GM10248 (cell line): Measurements from ENCODE around the gene STIP1.
"Not testable (repeated sequence)": the region's sequence is repeated elsewhere in the genome, so short reads cannot be mapped to it uniquely, and the experiment has no call there.

Source experiments
- CTCF ChIA-PET: fragments of 300-600 bp; sonication (Branson Sonifier 250); formaldehyde crosslinking; extraction: SDS; loops from one replicate; lab custom pipeline; 2021; ENCODE audit warnings: antibody characterized with exemption; lab: Yijun Ruan, JAX
- POLR2A ChIA-PET: fragments of 350-650 bp; sonication (Branson Sonifier 250); formaldehyde crosslinking; extraction: SDS; loops from one replicate; lab custom pipeline; 2020; ENCODE audit warnings: antibody characterized with exemption; lab: Yijun Ruan, JAX
- DNase-seq: peaks from one replicate; pipeline ENCODE4 v3.0.0; 2012; ENCODE audit errors: extremely low spot score
- CTCF ChIP-seq: IDR thresholded peaks from 2 replicates; pipeline ENCODE4 v1.5.1; 2012; ENCODE audit warnings: mild to moderate bottlenecking, low read depth; ENCODE audit errors: extremely low read depth, missing control alignments, control extremely low read depth

STIP1 gene

GRCh38 chr11:64157631-64158394, 28.2 kb upstream of the STIP1 start:
- ChIA-PET CTCF (no interaction called here), POLR2A (no interaction called here)
- TF ChIP-seq CTCF = no peak
- no peak for DNase-seq

DNA sequence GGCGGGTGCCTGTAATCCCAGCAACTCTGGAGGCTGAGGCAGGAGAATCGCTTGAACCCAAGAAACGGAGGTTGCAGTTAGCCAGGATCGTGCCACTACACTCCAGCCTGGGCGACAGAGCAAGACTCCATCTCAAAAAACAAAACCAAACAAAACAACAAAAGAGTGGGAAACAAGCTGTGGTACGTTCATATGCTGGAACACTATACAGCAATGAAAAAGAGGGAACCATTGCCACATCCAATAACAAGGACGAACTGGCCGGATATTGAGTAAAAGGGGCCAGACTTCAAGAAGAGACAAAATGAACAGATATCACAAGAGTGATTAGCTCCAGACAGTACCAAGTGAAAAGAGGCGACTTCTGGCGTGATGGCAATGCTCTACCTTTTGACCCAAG, 24.9 kb upstream of the STIP1 start:
- no peak for TF ChIP-seq CTCF
- CTCF ChIA-PET = interaction anchor here (7.6 kb wide), 1 partner anchor 9 kb away, joined by 49 read pairs; no protein-coding TSS in a partner anchor

DNA sequence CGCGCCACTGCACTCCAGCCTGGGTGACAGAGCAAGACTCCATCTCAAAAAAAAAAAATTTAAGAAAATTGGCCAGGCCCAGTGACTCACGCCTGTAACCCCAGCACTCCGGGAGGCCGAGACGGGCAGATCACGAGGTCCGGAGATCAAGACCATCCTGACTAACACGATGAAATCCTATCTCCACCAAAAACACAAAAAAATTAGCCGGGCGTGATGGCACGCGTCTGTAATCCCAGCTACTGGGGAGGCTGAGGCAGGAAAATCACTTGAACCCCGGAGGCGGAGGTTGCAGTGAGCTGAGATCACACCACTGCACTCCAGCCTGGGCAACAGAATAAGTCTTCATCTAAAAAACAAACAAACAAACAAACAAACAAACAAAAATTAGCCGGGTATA, 23.2 kb upstream of the STIP1 start:
- POLR2A ChIA-PET = interaction anchor here (0.6 kb wide), 1 partner anchor 22 kb away, joined by 3 read pairs; no protein-coding TSS in a partner anchor
- CTCF ChIA-PET = interaction anchor here (1.2 to 7.6 kb wide), 4 partner anchors 11 to 163 kb away, joined by 3 to 49 read pairs (median 4); partner anchors contain the start of gene CATSPERZ
- not testable (repeated sequence) for DNase-seq

More for the DNA sequence above, 24.9 kb upstream of the STIP1 start:
- POLR2A ChIA-PET = no interaction called here
- no peak for DNase-seq

- no peak for TF ChIP-seq CTCF
- ChIA-PET POLR2A (no interaction called here), CTCF (interaction anchor here (1.2 to 7.6 kb wide), 5 partner anchors 12 to 164 kb away, joined by 3 to 49 read pairs (median 5); partner anchors contain the start of gene CATSPERZ)
- no peak for DNase-seq
Observed at GRCh38 chr11:64163951-64164350, 22.0 kb upstream of the STIP1 start.

DNA sequence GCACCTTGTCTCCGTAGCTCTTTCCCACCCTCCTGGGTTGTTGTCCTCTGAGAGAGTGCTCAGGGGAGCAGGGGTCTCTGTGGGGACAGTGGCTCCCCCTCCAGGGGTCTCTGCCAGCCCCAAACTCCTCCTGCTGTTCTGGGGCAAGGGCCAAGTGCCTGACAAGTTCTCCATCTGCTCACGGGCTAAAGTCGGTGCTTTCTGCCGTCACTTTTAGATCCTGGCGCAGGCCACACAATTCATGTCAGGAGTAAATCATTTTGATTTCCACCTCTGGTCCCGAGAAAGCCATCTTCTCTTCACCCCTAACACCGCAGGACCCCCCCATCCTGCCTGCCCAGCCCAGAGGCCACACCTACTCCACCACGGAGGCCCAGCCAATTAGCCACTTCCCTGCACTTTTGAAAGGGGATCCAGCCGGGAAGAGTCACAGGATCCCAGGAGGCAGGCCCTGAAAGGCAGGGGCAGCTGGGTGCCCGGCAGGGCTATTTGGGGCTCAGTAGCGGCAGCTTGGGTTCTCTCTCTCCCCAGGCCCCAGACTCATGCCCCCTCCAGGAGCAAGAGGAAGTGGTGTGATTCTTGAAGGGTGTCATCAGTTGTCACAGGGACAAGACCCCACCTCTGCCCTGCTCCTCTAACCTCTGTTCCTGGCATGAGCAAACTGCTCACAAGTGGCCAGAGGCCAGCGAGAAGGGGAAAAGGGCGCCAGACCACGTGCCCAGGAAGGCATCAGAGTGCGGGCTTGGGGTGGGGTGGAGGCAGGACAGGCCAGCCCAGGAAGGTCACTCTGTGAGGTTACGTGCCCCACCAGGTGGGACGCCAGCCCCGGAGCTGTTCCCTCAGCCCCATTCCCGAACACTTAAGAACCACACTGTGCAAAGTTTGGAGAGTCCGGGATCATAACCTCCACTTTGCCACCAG, 21.3 kb upstream of the STIP1 start:
- no peak for DNase-seq
- TF ChIP-seq CTCF = no peak
- POLR2A ChIA-PET = interaction anchor here (0.6 kb wide), 1 partner anchor 9 kb away, joined by 3 read pairs; no protein-coding TSS in a partner anchor
- CTCF ChIA-PET = interaction anchor here (1.1 to 7.6 kb wide), 5 partner anchors 13 to 165 kb away, joined by 3 to 49 read pairs (median 5); no protein-coding TSS in a partner anchor

- peak; percentile 25 for TF ChIP-seq CTCF
- POLR2A ChIA-PET = interaction anchor here (0.6 kb wide), 1 partner anchor 9 kb away, joined by 3 read pairs; no protein-coding TSS in a partner anchor
- no peak for DNase-seq
- CTCF ChIA-PET = interaction anchor here (1.1 to 7.6 kb wide), 3 partner anchors 14 to 165 kb away, joined by 3 to 49 read pairs (median 7); no protein-coding TSS in a partner anchor
Observed at GRCh38 chr11:64165481-64165841, 20.5 kb upstream of the STIP1 start.
